GM18858 (cell line): ENCODE results near the gene COL25A1.
"Not testable (repeated sequence)": the region's sequence is repeated elsewhere in the genome, so short reads cannot be mapped to it uniquely, and the experiment has no call there.

Source experiments
- ATAC-seq: cut with Tn5 transposase; IDR thresholded peaks from one replicate; pipeline ENCODE4 v1.9.1; 2021; ENCODE audit not compliant: unreplicated experiment

Gene COL25A1

DNA sequence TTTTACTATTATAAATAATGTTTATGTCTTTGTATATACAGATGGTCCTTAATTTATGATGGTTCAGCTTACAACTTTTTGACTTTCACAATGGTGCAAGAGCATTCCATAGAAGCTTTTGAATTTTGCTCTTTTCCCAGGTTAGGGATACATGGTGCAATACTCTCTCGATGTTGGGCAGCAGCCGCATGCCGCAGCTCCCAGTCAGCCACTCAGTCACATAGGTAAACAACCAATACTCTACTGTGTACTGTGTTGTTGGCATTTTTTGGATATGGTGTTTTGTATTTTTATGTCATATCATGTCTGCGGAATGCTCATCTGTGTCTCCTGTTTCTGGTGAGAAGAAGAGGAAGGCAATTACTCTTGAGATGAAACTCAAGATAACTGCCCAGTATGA lies 281.6 kb downstream of the COL25A1 start:
- no peak for ATAC-seq

DNA sequence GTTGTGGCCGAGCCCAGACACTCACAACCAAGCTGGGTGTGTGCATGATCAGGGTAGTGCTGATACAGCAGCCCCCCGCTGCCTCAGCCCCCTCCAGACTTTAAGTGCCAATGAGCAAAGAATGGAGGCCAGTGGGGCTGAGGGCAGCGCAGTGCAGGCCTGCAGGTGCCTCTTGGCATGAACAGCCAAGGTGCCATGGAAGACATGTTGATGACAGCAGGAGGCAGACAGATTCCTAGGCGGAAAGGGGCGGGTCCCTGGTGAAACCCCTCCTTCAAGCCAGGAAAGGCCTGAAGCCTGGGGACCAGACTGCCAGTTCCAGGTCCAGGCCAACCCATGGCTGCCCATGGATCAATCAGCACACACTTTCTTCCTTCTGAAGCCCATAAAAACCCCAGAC lies 286.3 kb downstream of the COL25A1 start:
- no peak for ATAC-seq

DNA sequence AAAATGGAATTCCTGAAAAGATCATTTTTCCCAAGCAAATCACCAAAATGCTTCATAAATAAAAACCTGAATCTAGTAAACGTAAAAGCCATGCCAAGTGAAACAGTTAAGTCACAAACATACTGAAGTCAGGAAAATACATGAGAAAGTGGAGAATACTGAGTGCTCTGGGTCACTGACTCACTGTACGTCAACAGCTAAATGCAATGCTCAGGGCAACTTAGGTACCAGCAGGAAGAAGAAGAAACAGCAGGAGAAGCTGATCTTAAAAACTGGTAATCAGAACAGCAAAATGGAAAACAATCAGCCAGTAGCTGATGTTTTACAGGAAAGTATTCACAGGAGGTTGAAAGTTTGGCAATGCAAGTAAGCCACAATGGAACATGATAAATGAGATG lies 287.0 kb downstream of the COL25A1 start:
- ATAC-seq: no peak

DNA sequence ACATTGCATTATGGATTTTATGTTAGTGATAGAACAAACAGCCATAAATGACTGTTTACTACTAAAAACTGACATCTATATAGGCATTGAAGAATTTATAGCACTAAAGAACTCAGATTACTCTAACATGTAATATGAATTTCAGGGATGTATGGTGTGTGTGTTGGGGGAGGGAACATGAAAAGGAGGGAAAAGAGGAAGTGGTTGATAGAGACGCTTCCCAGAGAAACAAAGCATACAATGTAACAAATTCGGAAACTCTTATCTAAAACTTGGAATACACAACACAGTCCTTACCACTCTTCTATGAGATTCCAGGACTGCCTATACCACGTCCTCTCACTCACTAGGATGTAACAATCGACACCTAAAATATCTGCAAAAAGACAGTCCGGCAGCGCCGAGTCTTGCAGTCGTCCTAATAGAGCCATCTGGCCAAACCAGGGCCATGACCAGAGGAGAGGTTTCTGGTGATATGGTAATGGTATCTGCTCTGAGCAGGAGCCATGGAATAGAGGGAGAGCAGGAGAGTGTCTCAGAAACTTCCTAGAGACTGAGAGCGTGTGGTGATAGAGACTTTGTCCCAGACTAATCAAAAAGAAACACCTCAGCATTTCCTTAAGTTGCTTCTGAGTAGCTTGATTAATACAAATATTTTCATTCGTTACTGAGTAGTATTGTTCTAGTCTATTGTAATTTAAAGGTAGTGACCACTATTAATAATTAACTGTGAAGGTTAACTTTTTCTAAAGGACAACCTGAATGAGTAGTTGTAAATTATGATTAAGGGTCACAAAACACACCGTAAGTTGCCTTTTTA lies 287.7 kb downstream of the COL25A1 start:
- ATAC-seq: no peak

GRCh38 chr4:109012286-109012880 lies 290.1 kb downstream of the COL25A1 start:
- no peak for ATAC-seq

DNA sequence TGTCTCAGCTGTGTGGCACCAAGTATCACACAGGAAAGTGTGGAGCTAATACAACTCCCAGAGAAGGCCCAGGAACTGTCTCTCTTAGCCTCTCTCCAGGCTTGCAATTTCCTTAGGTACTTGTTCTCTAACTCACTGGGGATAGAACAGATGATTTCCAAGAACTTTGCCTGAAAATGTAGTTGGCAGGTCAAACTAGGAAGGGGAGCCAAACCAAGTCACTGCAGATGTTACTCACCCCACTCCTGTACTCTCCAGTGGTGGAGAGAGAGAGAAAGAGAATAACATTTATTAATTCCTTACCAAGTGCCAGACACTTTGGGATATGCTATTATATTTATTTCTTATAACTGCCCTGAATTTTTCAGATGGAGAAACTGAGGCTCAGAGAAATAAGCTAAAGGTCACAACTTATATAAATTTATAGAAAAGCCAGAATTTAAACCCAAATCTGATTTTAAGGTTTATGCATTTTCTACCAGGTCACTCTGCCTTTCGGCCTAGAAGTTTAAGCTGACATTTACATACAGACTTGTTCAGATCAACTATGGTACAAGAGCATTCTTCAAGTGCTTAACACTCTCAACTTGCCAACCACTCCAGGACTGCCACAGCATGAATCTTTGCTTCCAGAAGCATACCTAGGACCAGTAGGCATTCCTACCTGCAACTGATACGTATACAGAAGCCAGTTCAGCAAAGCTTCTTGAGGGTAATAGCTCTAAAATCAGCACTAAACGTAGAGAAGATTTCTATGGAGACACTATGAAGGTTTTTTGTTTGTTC lies 291.0 kb downstream of the COL25A1 start:
- ATAC-seq: no peak

- no peak for ATAC-seq
These were observed 291.9 kb downstream of the COL25A1 start for GRCh38 chr4:109010521-109010920.

- ATAC-seq: no peak
These were observed 292.5 kb downstream of the COL25A1 start for GRCh38 chr4:109009909-109010308.

GRCh38 chr4:109007976-109008375 lies 294.5 kb downstream of the COL25A1 start:
- ATAC-seq: no peak

GRCh38 chr4:109005523-109005922 lies 296.9 kb downstream of the COL25A1 start:
- no peak for ATAC-seq

GRCh38 chr4:109004418-109004817 lies 298.0 kb downstream of the COL25A1 start:
- no peak for ATAC-seq

DNA sequence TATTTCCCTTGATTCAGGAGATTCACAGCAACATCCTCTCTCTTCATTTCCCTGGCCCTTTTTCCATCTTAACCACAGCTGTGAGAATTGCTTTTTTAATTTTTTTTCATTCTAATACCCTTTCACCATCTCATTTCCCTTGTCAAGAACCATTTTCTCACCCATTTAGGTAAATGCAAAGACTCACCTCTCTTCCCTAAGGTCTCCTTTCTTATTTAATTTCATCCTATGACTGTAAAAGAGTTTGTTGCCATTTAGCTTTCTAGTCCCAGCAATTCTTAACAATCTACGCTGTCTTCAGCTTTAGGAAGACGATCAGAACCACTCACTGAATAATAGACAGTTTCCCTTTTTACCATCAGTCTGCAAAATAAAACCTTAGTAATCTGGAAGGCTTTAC lies 298.5 kb downstream of the COL25A1 start:
- ATAC-seq: no peak

DNA sequence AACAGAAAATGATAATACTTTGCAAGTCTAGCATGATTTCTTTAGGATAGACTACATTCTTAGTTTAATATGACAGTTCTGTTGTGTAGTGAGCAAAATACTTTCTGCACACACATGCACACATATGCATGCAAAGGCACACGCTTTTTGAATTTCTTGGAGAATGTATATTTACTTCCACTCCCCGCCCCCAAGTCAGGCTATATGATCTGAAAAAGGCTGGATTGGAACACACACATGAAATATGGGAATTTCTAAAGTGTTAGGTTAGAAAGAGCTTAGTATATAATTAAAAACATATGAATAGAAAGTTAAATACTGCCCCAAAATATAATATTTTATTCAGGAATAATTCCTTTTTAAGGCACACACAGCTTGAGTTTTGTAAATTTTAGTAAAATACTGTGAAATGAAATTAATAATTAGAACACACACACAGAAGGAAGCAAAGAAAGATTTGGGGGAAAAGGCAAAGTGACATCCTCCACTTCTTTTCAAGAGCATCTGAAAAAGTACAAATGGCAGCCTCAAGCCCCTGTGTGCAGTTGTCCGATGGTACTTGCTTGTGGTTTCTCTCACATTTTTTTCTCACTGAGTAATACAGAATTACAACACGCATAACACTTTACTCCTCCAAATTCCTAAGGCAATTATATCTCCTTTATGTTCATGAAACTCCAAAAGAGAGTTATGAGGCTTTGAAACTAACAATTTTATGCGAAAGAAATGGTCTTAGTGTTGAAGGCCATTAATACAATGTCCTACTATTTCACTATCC lies 310.7 kb downstream of the COL25A1 start:
- no peak for ATAC-seq

- ATAC-seq: no peak
These were observed 313.8 kb downstream of the COL25A1 start for GRCh38 chr4:108988464-108989195.

- ATAC-seq: not testable (repeated sequence)
These were observed 318.0 kb downstream of the COL25A1 start for GRCh38 chr4:108984495-108984894.

DNA sequence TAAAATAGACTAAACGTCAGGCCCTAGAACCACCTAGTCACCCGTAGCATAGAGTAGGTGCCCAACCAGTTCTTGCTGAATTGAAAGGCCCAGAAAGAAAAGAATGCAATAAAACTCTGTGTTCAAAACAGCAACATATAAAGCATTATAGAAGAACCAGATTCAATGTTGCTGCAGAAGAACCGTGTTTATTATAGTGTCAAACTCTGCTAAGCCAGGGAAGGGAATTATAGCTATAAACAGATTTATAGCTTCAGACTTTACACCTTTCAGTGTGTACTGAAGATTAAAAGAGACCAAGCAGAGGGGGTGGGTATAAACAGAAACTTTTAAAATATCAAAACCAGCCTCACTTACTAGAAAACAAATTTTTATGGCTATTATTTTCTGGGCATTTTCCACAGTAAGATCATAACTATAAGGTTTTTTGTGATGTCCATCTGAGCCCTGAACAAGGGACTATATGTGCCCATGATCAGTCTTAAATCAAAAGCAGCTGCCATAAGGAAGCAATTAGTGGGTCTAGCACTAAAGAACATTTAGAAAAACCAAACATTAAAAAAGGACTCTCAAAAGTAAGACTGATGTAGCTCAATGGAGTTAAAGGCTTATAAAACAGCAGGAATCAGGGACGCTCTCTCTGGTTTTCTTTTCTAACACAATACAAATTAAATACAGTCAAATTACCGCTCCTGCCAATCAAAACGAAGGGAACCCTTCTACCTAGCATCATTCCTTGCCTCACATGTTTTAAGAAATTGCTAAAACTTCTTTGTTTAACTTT lies 319.9 kb downstream of the COL25A1 start:
- ATAC-seq: no peak

DNA sequence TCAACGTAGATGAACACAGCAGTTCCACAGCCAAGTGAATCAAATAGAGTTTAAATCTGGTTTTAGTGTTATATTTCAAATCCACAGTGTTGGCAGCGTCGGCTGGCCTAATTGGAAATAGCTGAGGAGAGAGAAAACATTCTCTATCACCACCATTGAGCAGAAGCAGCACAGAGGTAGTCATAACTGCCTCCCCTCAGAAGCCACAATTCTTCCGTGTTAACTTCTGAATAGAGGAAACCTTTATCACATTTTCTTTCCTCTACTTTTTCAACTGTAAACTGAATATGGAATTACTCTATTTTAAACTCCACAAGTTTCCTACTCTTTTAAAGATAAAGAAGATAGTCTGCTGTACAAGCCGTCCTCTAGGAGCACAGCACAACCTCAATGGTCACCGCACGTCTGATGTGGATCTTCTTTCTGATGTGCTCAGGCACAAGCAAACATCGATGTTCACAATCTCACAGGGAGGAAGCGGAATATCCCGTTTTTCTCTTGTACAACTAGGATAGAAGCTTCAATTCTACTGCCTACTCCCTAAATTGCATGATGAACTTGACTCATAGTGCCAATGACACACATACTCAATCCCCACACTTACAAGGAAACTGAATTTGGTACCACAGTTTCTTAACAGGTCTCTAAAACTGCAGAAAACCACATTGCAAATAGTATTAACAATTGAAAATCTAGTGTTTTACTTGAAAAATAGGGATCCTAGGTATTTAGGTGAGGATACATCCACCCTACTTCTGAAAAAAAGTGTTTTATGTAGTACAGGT lies 321.8 kb downstream of the COL25A1 start:
- no peak for ATAC-seq

GRCh38 chr4:108979759-108980158 lies 322.7 kb downstream of the COL25A1 start:
- no peak for ATAC-seq

GRCh38 chr4:108978066-108978465 lies 324.4 kb downstream of the COL25A1 start:
- ATAC-seq: no peak
